ENCODE data around the gene ABCA4. TPM values are rescaled to one million over a fixed set of nuclear protein-coding genes. Genes with fewer than 3 reads are reported as not detected.
A peak's percentile ranks its signal among the peaks of the same experiment; 100 is the strongest.

ABCA4 gene
- total and polyA plus RNA-seq, 2 donors (not counting 3 experiments of a cell fraction or from before 2014, with no cell fraction given): 2.3 to 4.9 TPM

GRCh38 chr1:93961443-93961842 is 159.5 kb downstream of the ABCA4 start:
- dilution Hi-C loops (cut with MboI; ENCODE audit: extremely low pct_ligation_motif_present, low sequenced_read_pairs) (no loop called here), intact Hi-C loops (cut with micrococcal nuclease) (no loop called here)
- Histone ChIP-seq H3K27me3 (ENCODE audit: control insufficient read depth in 2 of 2, insufficient read depth in 2 of 2, low read length in 2 of 2) (peaks cover 9 to 21% of the 10 kb centered on the region in 2 experiments), H2AFZ (ENCODE audit: low read depth, low read length) (no peak overlapping the region), H3K79me2 (ENCODE audit: control insufficient read depth, insufficient read depth, low read length) (no peaks in the 10 kb centered on the region), H3K4me1 (ENCODE audit: control insufficient read depth, extremely low read depth, insufficient read depth, low read length) (no peaks in the 10 kb centered on the region), H3K9me3 (replicated peaks; ENCODE audit: control insufficient read depth, insufficient read depth, low read length) (no peaks in the 10 kb centered on the region), H4K20me1 (replicated peaks; ENCODE audit: control insufficient read depth, extremely low read depth, insufficient read depth, low read length) (no peaks in the 10 kb centered on the region), H3K4me2 (ENCODE audit: insufficient read depth, low read length) (no peak overlapping the region), H3K4me3 (replicated peaks in 1 of 3; ENCODE audit: insufficient read depth in 1 of 3, low read depth in 1 of 3, low read length in 3 of 3) (no peak overlapping the region), H3K9ac (replicated peaks; ENCODE audit: extremely low read depth, insufficient read depth, low read length) (no peak overlapping the region), H3K9me1 (replicated peaks; ENCODE audit: control insufficient read depth, extremely low read depth, insufficient read depth, low read length) (no peaks in the 10 kb centered on the region), H3K36me3 (ENCODE audit: control insufficient read depth in 2 of 2, extremely low read depth in 1 of 2, insufficient read depth in 2 of 2, low read length in 2 of 2) (no peaks in the 10 kb centered on the region), H3K27ac (ENCODE audit: insufficient read depth, low read depth, low read length) (no peak overlapping the region)
- no peak for TF ChIP-seq POLR2A (IDR thresholded peaks at IDR 0.05; ENCODE audit: low read depth, low read length)
- no peak for TF ChIP-seq GATA2 (IDR thresholded peaks at IDR 0.05; ENCODE audit: insufficient read depth, insufficient read length, low read depth, low read length)
- no peak for TF ChIP-seq FOS (IDR thresholded peaks at IDR 0.05; ENCODE audit: borderline replicate concordance, insufficient read depth, low read length)
- TF ChIP-seq POLR2AphosphoS5 (IDR thresholded peaks at IDR 0.05; ENCODE audit: insufficient read depth, low read depth, low read length): no peak
- TF ChIP-seq EZH2 (IDR thresholded peaks at IDR 0.05; ENCODE audit: borderline replicate concordance, low read depth, low read length, severe bottlenecking): no peak
- TF ChIP-seq JUN (IDR thresholded peaks at IDR 0.05; ENCODE audit: borderline replicate concordance, insufficient read depth, insufficient read length, low read depth): no peak
- no peak for TF ChIP-seq MYC (IDR thresholded peaks at IDR 0.05; ENCODE audit: low read depth, low read length)
- TF ChIP-seq MAX (IDR thresholded peaks at IDR 0.05; ENCODE audit: insufficient read depth, insufficient read length): no peak
- FAIRE-seq (peak; percentile 21), DNase-seq (ENCODE audit: low read depth, low spot score) (no peak)
- ChIA-PET CTCF (interaction anchor here (1.5 kb wide), 3 partner anchors 12 to 64 kb away, joined by 3 to 5 read pairs (median 4); no protein-coding TSS in a partner anchor), POLR2A (interaction anchor here (0.6 kb wide), 1 partner anchor 852 kb away, joined by 3 read pairs; no protein-coding TSS in a partner anchor)
- no TSS peak for BruUV-seq (replicated peaks)

Data from endothelial cell of umbilical vein (primary cell).